ENCODE data around the gene CXCL14.

The CXCL14 gene

DNA sequence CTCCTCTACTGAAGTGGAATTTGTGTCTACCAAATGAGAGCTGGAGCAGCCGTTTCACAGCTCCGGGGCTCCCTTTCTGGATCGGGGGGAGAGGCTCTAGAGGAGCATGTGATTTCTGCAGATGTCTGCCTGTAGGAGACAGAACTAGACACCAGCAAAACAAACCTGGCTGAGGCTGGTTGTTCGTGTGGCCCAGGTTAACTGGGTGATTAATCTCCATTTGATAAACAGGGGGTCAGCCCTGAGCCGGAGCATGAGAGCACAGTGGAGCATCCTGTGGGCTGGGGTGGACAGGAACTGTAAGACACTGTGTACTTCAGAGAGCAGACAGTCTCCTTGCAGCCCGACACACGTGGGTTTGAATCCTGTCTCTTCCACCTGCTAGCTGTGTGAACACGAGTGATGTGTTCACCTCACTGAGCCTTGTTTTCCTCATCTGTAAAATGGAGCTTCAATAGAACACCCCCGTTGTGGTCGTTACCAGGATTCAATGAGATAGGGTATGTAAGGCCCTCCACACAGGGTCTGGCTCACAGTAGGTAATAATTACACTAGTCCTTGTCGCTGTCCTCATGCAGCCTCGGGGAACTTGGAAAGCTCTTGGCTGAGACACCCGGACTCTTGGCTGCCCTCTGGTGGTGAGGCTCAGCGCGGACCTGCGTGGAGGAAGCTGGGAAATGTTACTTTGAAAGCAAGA, 12.9 kb downstream of the CXCL14 start:
- no peak for DNase-seq (ENCODE audit: low read depth)
- H3K4me3 ChIP-seq (ENCODE audit: low read length) = no peak overlapping the region
- TF ChIP-seq, protein P1, sequence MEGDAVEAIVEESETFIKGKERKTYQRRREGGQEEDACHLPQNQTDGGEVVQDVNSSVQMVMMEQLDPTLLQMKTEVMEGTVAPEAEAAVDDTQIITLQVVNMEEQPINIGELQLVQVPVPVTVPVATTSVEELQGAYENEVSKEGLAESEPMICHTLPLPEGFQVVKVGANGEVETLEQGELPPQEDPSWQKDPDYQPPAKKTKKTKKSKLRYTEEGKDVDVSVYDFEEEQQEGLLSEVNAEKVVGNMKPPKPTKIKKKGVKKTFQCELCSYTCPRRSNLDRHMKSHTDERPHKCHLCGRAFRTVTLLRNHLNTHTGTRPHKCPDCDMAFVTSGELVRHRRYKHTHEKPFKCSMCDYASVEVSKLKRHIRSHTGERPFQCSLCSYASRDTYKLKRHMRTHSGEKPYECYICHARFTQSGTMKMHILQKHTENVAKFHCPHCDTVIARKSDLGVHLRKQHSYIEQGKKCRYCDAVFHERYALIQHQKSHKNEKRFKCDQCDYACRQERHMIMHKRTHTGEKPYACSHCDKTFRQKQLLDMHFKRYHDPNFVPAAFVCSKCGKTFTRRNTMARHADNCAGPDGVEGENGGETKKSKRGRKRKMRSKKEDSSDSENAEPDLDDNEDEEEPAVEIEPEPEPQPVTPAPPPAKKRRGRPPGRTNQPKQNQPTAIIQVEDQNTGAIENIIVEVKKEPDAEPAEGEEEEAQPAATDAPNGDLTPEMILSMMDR (conservative IDR thresholded peaks at IDR 0.05; ENCODE audit: low read depth, low read length) = peak; percentile 97

DNA sequence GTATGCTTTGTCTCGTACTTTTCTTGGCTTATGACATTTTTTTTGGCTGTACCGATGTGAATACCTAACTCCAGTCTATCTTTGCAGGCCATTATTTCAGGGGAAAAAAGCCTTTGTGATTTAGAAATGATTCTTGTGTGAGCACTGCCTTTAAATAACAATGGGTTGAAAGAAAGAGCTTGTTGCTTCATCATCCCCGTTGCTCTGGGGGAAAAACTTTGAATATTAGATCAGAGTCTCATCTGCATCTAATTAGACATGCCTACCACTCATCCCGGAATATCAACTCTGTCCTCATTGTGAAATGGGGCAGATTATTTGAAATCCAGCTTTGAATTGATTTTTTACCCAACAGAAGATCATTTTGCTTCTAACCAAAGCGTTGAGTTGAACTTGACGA, 13.5 kb downstream of the CXCL14 start:
- DNase-seq (ENCODE audit: low read depth) = no peak
- H3K4me3 ChIP-seq (ENCODE audit: low read length) = no peak overlapping the region
- TF ChIP-seq, protein P1 (conservative IDR thresholded peaks at IDR 0.05; ENCODE audit: low read depth, low read length) = no peak

GRCh38 chr5:135564331-135564730, 14.5 kb downstream of the CXCL14 start:
- no peak for DNase-seq (ENCODE audit: low read depth)
- TF ChIP-seq, protein P1 (conservative IDR thresholded peaks at IDR 0.05; ENCODE audit: low read depth, low read length) = no peak
- no peak overlapping the region for H3K4me3 ChIP-seq (ENCODE audit: low read length)

GRCh38 chr5:135561266-135561665, 17.5 kb downstream of the CXCL14 start:
- TF ChIP-seq, protein P1 (conservative IDR thresholded peaks at IDR 0.05; ENCODE audit: low read depth, low read length) = no peak
- no peak for DNase-seq (ENCODE audit: low read depth)

GRCh38 chr5:135560858-135561257, 17.9 kb downstream of the CXCL14 start:
- no peak for DNase-seq (ENCODE audit: low read depth)
- TF ChIP-seq, protein P1 (conservative IDR thresholded peaks at IDR 0.05; ENCODE audit: low read depth, low read length) = peak; percentile 92
- H3K4me3 ChIP-seq (ENCODE audit: low read length) = no peak overlapping the region

More at GRCh38 chr5:135561266-135561665, 17.5 kb downstream of the CXCL14 start:
- H3K4me3 ChIP-seq (ENCODE audit: low read length) = no peak overlapping the region

GRCh38 chr5:135559354-135559753, 19.4 kb downstream of the CXCL14 start:
- H3K4me3 ChIP-seq (ENCODE audit: low read length) = no peak overlapping the region
- TF ChIP-seq, protein P1 (conservative IDR thresholded peaks at IDR 0.05; ENCODE audit: low read depth, low read length) = no peak
- DNase-seq (ENCODE audit: low read depth) = no peak
